Measurements from ENCODE around the gene SPOCK1.

Gene SPOCK1

GRCh38 chr5:137335493-137335892 lies 163.6 kb downstream of the SPOCK1 start:
- DNase-seq (ENCODE audit: extremely low spot score) = no peak
- no peak for TF ChIP-seq CTCF (IDR thresholded peaks at IDR 0.05; ENCODE audit: control extremely low read depth, extremely low read depth, low read depth, missing control alignments)
- ChIA-PET POLR2A (no interaction called here), CTCF (interaction anchor here (0.9 to 2.4 kb wide), 2 partner anchors 10 to 15 kb away, joined by 3 to 13 read pairs; no protein-coding TSS in a partner anchor)

GRCh38 chr5:137333928-137334327 lies 165.2 kb downstream of the SPOCK1 start:
- ChIA-PET CTCF (interaction anchor here (1.0 to 5.6 kb wide), 2 partner anchors 11 to 13 kb away, joined by 3 to 50 read pairs; no protein-coding TSS in a partner anchor), POLR2A (no interaction called here)
- no peak for DNase-seq (ENCODE audit: extremely low spot score)
- no peak for TF ChIP-seq CTCF (IDR thresholded peaks at IDR 0.05; ENCODE audit: control extremely low read depth, extremely low read depth, low read depth, missing control alignments)

GRCh38 chr5:137333475-137333874 lies 165.7 kb downstream of the SPOCK1 start:
- ChIA-PET POLR2A (no interaction called here), CTCF (interaction anchor here (1.0 to 5.6 kb wide), 2 partner anchors 12 to 13 kb away, joined by 3 to 50 read pairs; no protein-coding TSS in a partner anchor)
- DNase-seq (ENCODE audit: extremely low spot score) = no peak
- TF ChIP-seq CTCF (IDR thresholded peaks at IDR 0.05; ENCODE audit: control extremely low read depth, extremely low read depth, low read depth, missing control alignments) = no peak

GRCh38 chr5:137332296-137332695 lies 166.8 kb downstream of the SPOCK1 start:
- CTCF ChIA-PET = interaction anchor here (1.0 to 5.6 kb wide), 2 partner anchors 12 kb away, joined by 3 to 50 read pairs; no protein-coding TSS in a partner anchor
- POLR2A ChIA-PET = no interaction called here
- no peak for DNase-seq (ENCODE audit: extremely low spot score)
- TF ChIP-seq CTCF (IDR thresholded peaks at IDR 0.05; ENCODE audit: control extremely low read depth, extremely low read depth, low read depth, missing control alignments) = no peak

GRCh38 chr5:137329586-137330296 lies 169.4 kb downstream of the SPOCK1 start:
- ChIA-PET CTCF (interaction anchor here (0.8 to 5.6 kb wide), 5 partner anchors 9 to 179 kb away, joined by 3 to 50 read pairs (median 4); no protein-coding TSS in a partner anchor), POLR2A (no interaction called here)
- TF ChIP-seq CTCF (IDR thresholded peaks at IDR 0.05; ENCODE audit: control extremely low read depth, extremely low read depth, low read depth, missing control alignments) = no peak
- no peak for DNase-seq (ENCODE audit: extremely low spot score)

GRCh38 chr5:137328991-137329390 lies 170.1 kb downstream of the SPOCK1 start:
- POLR2A ChIA-PET = no interaction called here
- TF ChIP-seq CTCF (IDR thresholded peaks at IDR 0.05; ENCODE audit: control extremely low read depth, extremely low read depth, low read depth, missing control alignments) = no peak
- CTCF ChIA-PET = interaction anchor here (2.4 to 5.6 kb wide), 2 partner anchors 8 to 16 kb away, joined by 13 to 50 read pairs; no protein-coding TSS in a partner anchor
- no peak for DNase-seq (ENCODE audit: extremely low spot score)

All from GM10248 (cell line).